ENCODE data around the gene DFFA.
A peak's percentile ranks its signal among the peaks of the same experiment; 100 is the strongest.
"Not testable (repeated sequence)": the region's sequence is repeated elsewhere in the genome, so short reads cannot be mapped to it uniquely, and the experiment has no call there.

Gene DFFA

GRCh38 chr1:10504249-10504648 lies 31.9 kb upstream of the DFFA start:
- DNase-seq, result no peak

GRCh38 chr1:10502206-10502605 lies 29.9 kb upstream of the DFFA start:
- no peak for DNase-seq

GRCh38 chr1:10498231-10498630 lies 25.9 kb upstream of the DFFA start:
- no peak for DNase-seq

GRCh38 chr1:10497109-10497508 lies 24.8 kb upstream of the DFFA start:
- DNase-seq, result no peak

GRCh38 chr1:10495952-10496351 lies 23.6 kb upstream of the DFFA start:
- DNase-seq, result no peak

GRCh38 chr1:10495475-10495817 lies 23.1 kb upstream of the DFFA start:
- DNase-seq, result no peak

- DNase-seq, result peak; percentile 56
Measured at GRCh38 chr1:10494754-10495474, 22.6 kb upstream of the DFFA start.

- DNase-seq, result no peak
Measured at GRCh38 chr1:10494418-10494753, 22.1 kb upstream of the DFFA start.

- no peak for DNase-seq
Measured at GRCh38 chr1:10490286-10490970, 18.1 kb upstream of the DFFA start.

- no peak for DNase-seq
Measured at GRCh38 chr1:10489291-10490055, 17.1 kb upstream of the DFFA start.

GRCh38 chr1:10484521-10484920 lies 12.2 kb upstream of the DFFA start:
- no peak for DNase-seq

GRCh38 chr1:10480614-10481013 lies 8.3 kb upstream of the DFFA start:
- DNase-seq, result no peak

- DNase-seq, result no peak
Measured at GRCh38 chr1:10479296-10479695, 7.0 kb upstream of the DFFA start.

GRCh38 chr1:10475510-10475909 lies 3.2 kb upstream of the DFFA start:
- no peak for DNase-seq

GRCh38 chr1:10474613-10475507 lies 2.5 kb upstream of the DFFA start, which contains the start of gene PEX14:
TSS of gene PEX14 (plus strand) at chr1:10474950. CDS start at chr1:10474967, 17 bp downstream.
- peak; percentile 73 for DNase-seq

GRCh38 chr1:10474309-10474612 lies 1.9 kb upstream of the DFFA start:
- DNase-seq, result not testable (repeated sequence)

- DNase-seq, result no peak
Measured at GRCh38 chr1:10473145-10473765, 926 bp upstream of the DFFA start.

GRCh38 chr1:10471411-10472219 lies 714 bp downstream of the DFFA start:
- DNase-seq, result peak; percentile 49

GRCh38 chr1:10470043-10470442 lies 2.3 kb downstream of the DFFA start:
- no peak for DNase-seq

- DNase-seq, result no peak
Measured at GRCh38 chr1:10467078-10467477, 5.3 kb downstream of the DFFA start.

- no peak for DNase-seq
Measured at GRCh38 chr1:10459184-10459583, 13.1 kb downstream of the DFFA start.

GRCh38 chr1:10457875-10458274 lies 14.5 kb downstream of the DFFA start:
- DNase-seq, result no peak
